Duodenal mucosa (tissue), 2 donors: ENCODE data around the gene TRIM40.

Experiments
- H3K27ac ChIP-seq: one replicate; pipeline ENCODE4 v1.7.0; 2013; ENCODE audit warnings: low read depth, low read length
- H3K27me3 ChIP-seq, 2 donors: one replicate each; pipeline ENCODE4 v1.7.0; 2013; ENCODE audit warnings: low read length in 2 of 2, control low read depth in 1 of 2; ENCODE audit not compliant: insufficient read depth in 2 of 2, control insufficient read depth in 1 of 2
- H3K36me3 ChIP-seq, 2 donors: one replicate each; pipeline ENCODE4 v1.7.0; 2013; ENCODE audit warnings: low read length in 2 of 2, control low read depth in 1 of 2; ENCODE audit not compliant: insufficient read depth in 2 of 2, control insufficient read depth in 1 of 2
- H3K4me1 ChIP-seq, 2 donors: one replicate each; pipeline ENCODE4 v1.7.0; 2013; ENCODE audit warnings: low read length in 2 of 2, control low read depth in 1 of 2; ENCODE audit not compliant: insufficient read depth in 2 of 2, control insufficient read depth in 1 of 2
- H3K4me3 ChIP-seq, 2 donors: one replicate each; pipeline ENCODE4 v1.7.0; 2013; ENCODE audit warnings: low read length in 2 of 2, low read depth in 1 of 2
- H3K9ac ChIP-seq, 2 donors: one replicate each; pipeline ENCODE4 v1.7.0; 2013; ENCODE audit warnings: low read length in 2 of 2, low read depth in 1 of 2
- H3K9me3 ChIP-seq, 2 donors: one replicate each; pipeline ENCODE4 v1.7.0; 2013; ENCODE audit warnings: low read length in 2 of 2, control low read depth in 1 of 2; ENCODE audit not compliant: control insufficient read depth in 1 of 2

The TRIM40 gene

GRCh38 chr6:30100585-30101443 lies 35.1 kb upstream of the TRIM40 start:
- Histone ChIP-seq H3K27me3 (peaks cover 8 to 12% of the 10 kb centered on the region in 2 donors), H3K4me3 (peak overlapping the region; percentile 80 to 82), H3K27ac (no peak overlapping the region), H3K4me1 (peaks cover 42 to 48% of the 10 kb centered on the region in 2 donors), H3K9me3 (no peaks in the 10 kb centered on the region), H3K36me3 (no peaks in the 10 kb centered on the region), H3K9ac (peak overlapping the region; percentile 67 to 94)

- H3K9me3 ChIP-seq, result no peaks in the 10 kb centered on the region
- H3K27ac ChIP-seq, result no peak overlapping the region
- H3K4me1 ChIP-seq, result peaks cover 40 to 47% of the 10 kb centered on the region in 2 donors
- H3K36me3 ChIP-seq, result no peaks in the 10 kb centered on the region
- peak overlapping the region; percentile 67 to 94 for H3K9ac ChIP-seq
- H3K4me3 ChIP-seq, result peak overlapping the region; percentile 80 to 82
- H3K27me3 ChIP-seq, result peaks cover 8 to 12% of the 10 kb centered on the region in 2 donors
Measured at GRCh38 chr6:30101444-30102413, 34.2 kb upstream of the TRIM40 start.

- peaks cover 40 to 45% of the 10 kb centered on the region in 2 donors for H3K4me1 ChIP-seq
- peak overlapping the region; percentile 1 for H3K27ac ChIP-seq
- no peaks in the 10 kb centered on the region for H3K9me3 ChIP-seq
- no peaks in the 10 kb centered on the region for H3K36me3 ChIP-seq
- peak overlapping the region; percentile 67 to 94 for H3K9ac ChIP-seq
- H3K27me3 ChIP-seq, result peaks cover 6 to 8% of the 10 kb centered on the region in 2 donors
- peak overlapping the region; percentile 80 to 82 for H3K4me3 ChIP-seq
Measured at GRCh38 chr6:30102414-30102969, 33.4 kb upstream of the TRIM40 start.

- Histone ChIP-seq H3K27ac (peak overlapping the region; percentile 1), H3K36me3 (no peaks in the 10 kb centered on the region), H3K9ac (peak overlapping the region; percentile 52 to 67), H3K27me3 (peaks cover 3 to 5% of the 10 kb centered on the region in 2 donors), H3K9me3 (no peaks in the 10 kb centered on the region), H3K4me1 (peaks cover 33 to 38% of the 10 kb centered on the region in 2 donors), H3K4me3 (peak overlapping the region; percentile 59 to 80)
Measured at GRCh38 chr6:30102970-30103871, 32.7 kb upstream of the TRIM40 start.

- no peak overlapping the region for H3K27ac ChIP-seq
- H3K9ac ChIP-seq, result peak overlapping the region; percentile 22 to 52
- no peaks in the 10 kb centered on the region for H3K36me3 ChIP-seq
- H3K27me3 ChIP-seq, result peaks cover 3 to 5% of the 10 kb centered on the region in 2 donors
- H3K4me1 ChIP-seq, result peaks cover 30 to 38% of the 10 kb centered on the region in 2 donors
- peak overlapping the region; percentile 57 to 59 for H3K4me3 ChIP-seq
- no peaks in the 10 kb centered on the region for H3K9me3 ChIP-seq
Measured at GRCh38 chr6:30103872-30104179, 32.1 kb upstream of the TRIM40 start.

GRCh38 chr6:30104661-30105060 lies 31.3 kb upstream of the TRIM40 start:
- H3K36me3 ChIP-seq, result no peaks in the 10 kb centered on the region
- H3K4me1 ChIP-seq, result peaks cover 30 to 37% of the 10 kb centered on the region in 2 donors
- no peaks in the 10 kb centered on the region for H3K9me3 ChIP-seq
- H3K27ac ChIP-seq, result no peak overlapping the region
- peaks cover 3 to 5% of the 10 kb centered on the region in 2 donors for H3K27me3 ChIP-seq
- no peak overlapping the region for H3K9ac ChIP-seq
- no peak overlapping the region for H3K4me3 ChIP-seq

- peaks cover 0 to 7% of the 10 kb centered on the region in 2 donors for H3K27me3 ChIP-seq
- H3K9ac ChIP-seq, result peak overlapping the region in 1 of 2 donors; percentile 63
- peak overlapping the region; percentile 52 to 77 for H3K4me3 ChIP-seq
- H3K9me3 ChIP-seq, result no peaks in the 10 kb centered on the region
- H3K27ac ChIP-seq, result no peak overlapping the region
- no peaks in the 10 kb centered on the region for H3K36me3 ChIP-seq
- H3K4me1 ChIP-seq, result peaks cover 18 to 24% of the 10 kb centered on the region in 2 donors
Measured at GRCh38 chr6:30111266-30111856, 24.6 kb upstream of the TRIM40 start.

GRCh38 chr6:30112402-30112994 lies 23.4 kb upstream of the TRIM40 start:
- H3K4me1 ChIP-seq, result peaks cover 18 to 24% of the 10 kb centered on the region in 2 donors
- peak overlapping the region; percentile 40 to 63 for H3K9ac ChIP-seq
- H3K9me3 ChIP-seq, result no peaks in the 10 kb centered on the region
- H3K36me3 ChIP-seq, result no peaks in the 10 kb centered on the region
- H3K27me3 ChIP-seq, result peaks cover 0 to 7% of the 10 kb centered on the region in 2 donors
- peak overlapping the region; percentile 52 to 77 for H3K4me3 ChIP-seq
- H3K27ac ChIP-seq, result peak overlapping the region; percentile 70
